GM18519 (cell line): Measurements from ENCODE around the gene TSGA10IP.

ENCODE experiments used
- ATAC-seq: cut with Tn5 transposase; IDR thresholded peaks from one replicate; pipeline ENCODE4 v1.9.1; 2021; ENCODE audit warnings: mild to moderate bottlenecking, moderate library complexity; ENCODE audit not compliant: unreplicated experiment, low FRiP score

The TSGA10IP gene

GRCh38 chr11:65917434-65918210 is 27.7 kb upstream of the TSGA10IP start:
- no peak for ATAC-seq

- peak; percentile 30 for ATAC-seq
Observed at GRCh38 chr11:65918211-65919140, 26.8 kb upstream of the TSGA10IP start, which contains the start of gene C11orf68. C11orf68 (minus strand) TSS chr11:65919062; CDS start chr11:65919031, 31 bp downstream.

- ATAC-seq = peak; percentile 67
Observed at GRCh38 chr11:65919141-65919572, 26.1 kb upstream of the TSGA10IP start, which contains the start of gene DRAP1. DRAP1 (plus strand) TSS chr11:65919426; CDS start chr11:65919502, 76 bp downstream.

- peak; percentile 26 for ATAC-seq
Observed at GRCh38 chr11:65919573-65920371, 25.5 kb upstream of the TSGA10IP start.

- ATAC-seq = no peak
Observed at GRCh38 chr11:65920372-65920802, 24.9 kb upstream of the TSGA10IP start.

GRCh38 chr11:65921033-65921555 is 24.2 kb upstream of the TSGA10IP start:
- no peak for ATAC-seq

GRCh38 chr11:65921876-65922275 is 23.4 kb upstream of the TSGA10IP start:
- ATAC-seq = no peak

GRCh38 chr11:65922565-65922964 is 22.7 kb upstream of the TSGA10IP start:
- ATAC-seq = no peak

GRCh38 chr11:65925397-65925796 is 19.9 kb upstream of the TSGA10IP start:
- no peak for ATAC-seq

GRCh38 chr11:65927904-65928397 is 17.3 kb upstream of the TSGA10IP start:
- no peak for ATAC-seq

- ATAC-seq = no peak
Observed at GRCh38 chr11:65928667-65929066, 16.6 kb upstream of the TSGA10IP start.

- no peak for ATAC-seq
Observed at GRCh38 chr11:65931773-65932557, 13.3 kb upstream of the TSGA10IP start.

GRCh38 chr11:65932558-65932919 is 12.7 kb upstream of the TSGA10IP start:
- ATAC-seq = no peak

- ATAC-seq = no peak
Observed at GRCh38 chr11:65934014-65934413, 11.3 kb upstream of the TSGA10IP start.

GRCh38 chr11:65937766-65938165 is 7.5 kb upstream of the TSGA10IP start:
- ATAC-seq = no peak

- ATAC-seq = no peak
Observed at GRCh38 chr11:65941720-65942310, 3.5 kb upstream of the TSGA10IP start.

- ATAC-seq = no peak
Observed at GRCh38 chr11:65942531-65942930, 2.7 kb upstream of the TSGA10IP start.

GRCh38 chr11:65944191-65944590 is 1.1 kb upstream of the TSGA10IP start:
- ATAC-seq = no peak

GRCh38 chr11:65944767-65945166 is 513 bp upstream of the TSGA10IP start:
- ATAC-seq = no peak
